Measurements from ENCODE around the gene ARMH2.

- TF ChIP-seq CTCF (IDR thresholded peaks at IDR 0.05) (no peak), POLR2A (IDR thresholded peaks at IDR 0.05) (no peak)
These were observed 3.6 kb downstream of the ARMH2 start for GRCh38 chr6:24795106-24795505.
